HG03095 (cell line): ENCODE measurements around the gene ZBTB18.
"Not testable (repeated sequence)": the region's sequence is repeated elsewhere in the genome, so short reads cannot be mapped to it uniquely, and the experiment has no call there.

Experiments
- ATAC-seq: cut with Tn5 transposase; IDR thresholded peaks from one replicate; pipeline ENCODE4 v1.9.1; 2021; ENCODE audit warnings: moderate library complexity; ENCODE audit not compliant: unreplicated experiment

ZBTB18 gene

DNA sequence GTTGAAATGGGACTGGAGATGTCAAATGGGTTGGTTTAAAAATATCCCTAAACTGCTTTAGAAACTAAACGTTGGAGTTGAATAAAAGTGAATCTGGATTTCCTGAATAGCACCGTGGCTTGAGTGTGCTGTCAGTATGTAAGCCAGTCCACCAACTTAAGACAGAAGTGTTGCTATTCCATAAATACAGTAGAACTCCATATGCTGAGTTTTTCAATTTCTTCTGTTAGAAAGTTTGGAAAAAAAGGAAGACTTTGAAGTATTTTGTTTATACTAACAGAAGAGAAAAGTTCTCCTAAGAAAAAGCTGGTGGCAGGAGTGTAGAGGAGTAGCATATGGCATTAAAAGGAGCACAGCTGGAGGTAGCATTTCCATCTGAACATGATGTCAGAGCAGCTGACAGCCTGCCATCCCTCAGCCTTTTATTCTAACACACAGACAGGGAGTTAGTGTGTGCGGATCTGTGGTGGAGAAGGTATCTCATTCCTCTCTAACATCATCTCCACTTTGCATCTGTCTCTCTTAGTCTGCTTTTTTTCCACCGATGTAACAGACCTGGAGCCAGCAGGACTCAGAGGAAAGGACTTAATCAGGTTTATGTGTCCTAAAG, at the start of gene ZBTB18:
Gene ZBTB18 (plus strand): TSS at position 449 of the 610 bp plus-strand sequence. CDS start 149 bp downstream, at position 598.
- ATAC-seq: no peak

DNA sequence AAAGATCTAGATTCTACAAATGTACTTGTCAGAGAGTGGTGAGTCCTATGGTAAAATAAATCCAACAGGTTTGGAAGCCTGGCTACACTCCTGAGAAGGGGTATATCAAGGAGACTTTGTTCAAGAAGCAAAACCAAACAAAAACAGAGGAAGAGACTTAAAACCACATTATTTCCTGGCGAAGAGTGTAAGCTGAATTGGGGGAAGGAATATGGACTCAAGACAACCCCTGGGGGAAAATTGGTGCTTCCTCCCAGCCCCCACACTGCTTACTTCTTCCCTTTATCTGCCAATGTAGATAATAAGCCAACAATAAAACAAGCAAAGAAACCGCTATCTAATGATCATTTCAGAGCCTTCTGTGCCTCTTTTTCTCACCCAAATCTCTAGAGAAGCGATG, 48.4 kb upstream of the ZBTB18 start:
- ATAC-seq: no peak

DNA sequence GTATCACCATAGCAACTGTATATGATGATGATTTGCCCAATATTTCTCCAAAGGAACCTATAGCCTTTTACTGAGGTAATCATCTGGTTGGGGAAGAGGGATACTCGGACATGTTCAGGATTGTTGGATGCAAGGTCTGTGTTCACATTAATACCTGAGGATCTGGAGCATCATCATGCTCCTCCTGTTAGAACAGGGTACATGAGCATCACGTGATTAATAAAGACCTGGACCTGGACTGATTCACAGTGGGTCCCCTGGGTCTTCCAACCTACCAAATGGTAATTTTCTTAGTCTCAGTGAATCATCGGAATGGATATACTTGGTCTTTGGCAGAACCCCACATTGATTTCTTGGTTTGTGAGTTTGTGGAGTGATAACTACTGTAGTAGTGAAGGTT, 45.6 kb upstream of the ZBTB18 start:
- ATAC-seq: no peak

DNA sequence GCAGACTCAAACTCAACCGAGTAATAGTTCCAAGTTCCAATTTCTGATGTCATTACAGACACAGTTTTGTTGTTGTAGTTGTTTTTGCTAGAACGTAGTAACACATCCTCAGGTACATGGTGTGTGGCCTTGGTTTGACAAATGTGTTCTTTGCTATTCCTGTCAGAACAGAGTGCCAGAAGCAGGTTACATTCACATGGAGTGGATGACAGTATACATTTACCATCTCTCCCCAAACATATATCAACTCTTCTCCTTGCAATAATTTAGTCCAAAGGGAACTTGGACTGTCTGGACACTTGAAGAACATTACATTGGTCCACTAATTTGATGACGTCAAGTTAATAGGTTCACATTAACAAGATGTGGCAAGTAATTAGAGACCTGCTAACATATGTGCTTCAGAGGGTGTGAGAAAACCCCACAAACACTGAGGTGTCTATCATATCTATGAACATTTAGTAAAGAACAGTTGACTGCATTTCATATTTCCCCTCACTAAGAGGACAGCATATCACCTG, 44.6 kb upstream of the ZBTB18 start:
- no peak for ATAC-seq

DNA sequence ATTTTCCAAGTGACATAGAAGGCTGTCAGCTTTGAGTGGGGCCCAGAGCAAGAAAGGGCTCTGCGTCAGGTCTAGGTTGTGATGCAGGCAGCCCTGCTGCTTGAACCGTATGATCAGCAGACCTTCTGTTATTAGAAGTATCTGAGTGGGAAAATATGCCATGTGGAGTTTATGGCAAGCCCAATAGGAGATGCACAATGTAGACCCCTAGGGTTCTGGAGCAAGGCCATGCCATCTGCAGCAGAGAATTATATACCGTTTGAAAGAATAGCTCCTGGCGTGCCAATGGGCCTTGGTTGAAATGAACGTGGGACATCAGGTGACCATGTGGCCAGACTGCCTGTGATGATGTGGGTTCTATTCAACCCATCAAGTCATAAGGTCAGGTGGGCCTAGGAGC, 44.1 kb upstream of the ZBTB18 start:
- no peak for ATAC-seq

DNA sequence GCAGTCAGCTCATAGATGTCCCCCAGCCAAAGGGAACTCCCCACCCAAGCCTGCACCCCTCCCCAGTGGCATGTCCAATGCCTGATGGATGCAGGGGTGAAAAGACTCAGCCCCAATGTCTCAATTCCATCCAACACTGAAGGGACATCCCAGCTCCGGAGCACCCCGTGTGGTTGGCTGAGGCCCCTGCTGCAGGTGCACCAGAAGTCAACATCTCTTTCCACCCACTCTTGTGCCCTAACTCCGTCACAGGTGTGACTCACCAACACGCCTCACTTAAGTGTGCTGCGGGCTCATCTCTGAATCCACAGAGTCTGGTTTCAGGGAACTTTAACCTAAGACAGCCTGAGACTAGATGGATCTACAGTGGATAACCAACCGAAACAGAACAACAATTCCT, 40.9 kb upstream of the ZBTB18 start:
- ATAC-seq: no peak

DNA sequence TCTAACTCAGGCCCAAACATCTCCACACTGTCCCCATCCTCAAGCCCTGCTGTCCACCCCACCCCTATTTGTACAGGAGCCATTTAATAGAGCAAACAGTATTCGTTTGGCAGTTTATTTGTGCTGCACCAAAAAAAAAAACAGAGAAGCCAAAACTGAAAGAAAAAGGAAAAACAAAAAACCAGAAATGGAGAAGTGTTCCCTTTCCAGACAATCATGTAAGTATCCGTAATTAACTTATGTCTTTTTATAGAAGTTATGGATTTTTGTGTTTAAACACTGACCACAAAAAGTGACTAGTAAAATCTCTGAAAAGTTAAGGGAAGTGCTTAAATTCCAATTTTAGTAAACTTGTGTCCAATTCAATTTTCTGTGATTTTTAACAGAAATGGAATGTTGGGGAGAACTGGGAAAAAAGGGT, 40.4 kb upstream of the ZBTB18 start:
- ATAC-seq: no peak

DNA sequence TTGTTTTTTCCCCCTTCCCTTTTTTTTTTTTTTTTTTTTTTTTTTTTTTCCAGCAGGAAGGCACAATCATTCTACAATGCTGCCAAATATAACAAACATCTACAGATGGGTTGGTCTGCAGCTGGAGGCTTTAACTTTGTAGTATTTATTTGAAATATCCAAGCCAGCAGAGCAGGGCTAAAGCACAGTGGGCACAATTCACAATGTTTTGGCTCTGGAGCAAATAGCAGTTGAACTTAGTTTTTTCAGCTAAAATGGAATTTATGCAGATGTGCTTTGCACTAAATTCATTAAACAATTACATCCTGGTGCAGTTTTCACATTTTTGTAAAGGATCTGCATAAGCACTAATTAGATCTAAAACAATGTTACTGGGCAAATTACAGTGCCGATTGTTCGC, 39.8 kb upstream of the ZBTB18 start:
- no peak for ATAC-seq

DNA sequence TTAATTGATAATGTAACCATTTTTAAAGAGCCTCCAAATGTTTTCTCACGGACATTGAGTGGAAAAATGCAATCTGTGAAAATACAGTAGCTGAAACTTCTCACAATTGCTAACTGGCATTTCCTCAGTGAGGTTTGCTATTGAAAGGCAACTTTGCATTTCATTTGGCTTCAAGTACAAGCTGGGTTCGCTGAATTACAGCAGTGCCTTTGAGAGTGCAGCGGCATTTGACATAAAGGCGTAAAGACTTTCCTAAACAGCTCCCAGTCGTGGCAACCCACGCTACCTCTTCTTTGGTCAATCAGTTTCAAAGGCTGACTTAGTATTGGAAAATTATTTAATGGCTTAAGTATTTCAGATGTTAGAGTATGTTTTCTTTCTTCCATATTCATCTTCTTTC, 39.3 kb upstream of the ZBTB18 start:
- no peak for ATAC-seq

DNA sequence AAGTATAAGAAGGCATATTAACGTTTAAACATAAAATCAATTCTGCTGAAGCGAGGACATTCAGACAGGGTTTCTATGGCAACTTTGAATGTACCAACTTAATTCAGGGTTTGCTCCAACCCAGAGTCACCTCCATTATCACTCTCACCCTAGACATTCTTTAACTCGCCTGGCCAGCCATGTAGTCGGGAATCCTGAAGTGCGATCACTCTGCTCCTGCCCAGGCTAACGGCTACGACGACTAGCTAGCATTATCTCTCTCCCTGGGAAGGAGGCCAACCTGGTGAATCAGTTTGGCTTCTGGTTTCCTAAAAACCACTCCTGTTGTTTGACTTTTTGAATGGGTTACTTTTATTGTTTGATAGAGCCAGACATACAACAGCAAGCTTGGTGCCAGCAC, 38.9 kb upstream of the ZBTB18 start:
- no peak for ATAC-seq

DNA sequence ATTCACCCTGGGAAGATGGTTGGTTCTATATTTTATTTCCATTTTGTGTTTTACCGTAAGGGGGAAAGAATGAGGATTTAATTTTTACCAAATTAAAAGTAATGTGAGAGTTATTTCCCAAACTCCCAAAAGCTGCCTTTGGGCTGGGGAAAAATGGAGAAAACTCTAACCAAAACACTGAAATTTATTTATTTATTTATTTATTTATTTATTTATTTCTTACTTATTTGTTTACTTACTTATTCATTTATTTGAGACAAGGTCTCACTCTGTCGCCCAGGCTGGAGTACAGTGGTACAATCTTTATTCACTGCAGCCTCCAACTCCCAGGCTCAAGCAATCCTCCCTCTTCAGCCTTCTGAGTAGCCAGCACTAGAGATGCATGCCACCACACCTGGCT, 38.0 kb upstream of the ZBTB18 start:
- ATAC-seq: no peak

DNA sequence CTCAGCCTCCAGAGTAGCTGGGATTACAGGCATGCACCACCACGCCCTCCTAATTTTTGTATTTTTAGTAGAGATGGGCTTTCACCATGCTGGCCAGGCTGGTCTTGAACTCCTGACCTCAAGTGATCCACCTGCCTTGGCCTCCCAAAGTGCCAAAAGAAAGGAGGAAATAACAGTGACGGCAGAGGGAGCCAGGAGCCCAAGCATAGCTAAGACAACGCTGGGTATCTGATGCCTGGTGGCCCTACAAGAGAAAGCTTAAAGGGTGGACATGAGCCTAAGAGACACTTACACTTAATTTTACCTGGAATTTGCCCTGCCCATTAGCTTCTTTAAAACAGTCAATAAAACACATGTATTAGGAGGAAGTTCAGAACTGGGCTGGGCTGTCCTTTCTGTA, 36.2 kb upstream of the ZBTB18 start:
- not testable (repeated sequence) for ATAC-seq

DNA sequence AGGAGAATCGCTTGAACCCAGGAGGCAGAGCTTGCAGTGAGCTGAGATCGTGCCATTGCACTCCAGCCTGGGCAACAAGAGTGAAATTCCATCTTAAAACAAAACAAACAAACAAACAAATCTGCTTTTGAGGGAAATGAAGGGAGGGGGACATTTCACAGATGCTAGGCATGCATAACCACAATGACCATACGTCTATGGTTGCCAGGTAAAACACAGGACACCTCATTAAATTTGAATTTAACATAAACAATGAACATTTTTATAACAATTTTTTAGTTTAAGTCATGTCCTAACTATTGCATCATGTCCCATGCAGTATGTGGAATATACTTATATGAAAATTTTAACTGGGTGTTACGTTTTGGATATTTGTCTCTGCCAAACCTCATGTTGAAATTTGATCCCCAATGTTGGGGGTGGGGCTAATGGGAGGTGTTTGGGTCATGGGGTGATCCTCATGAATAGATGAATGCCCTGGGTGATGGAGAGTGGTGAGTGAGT, 31.0 kb upstream of the ZBTB18 start:
- ATAC-seq: no peak

DNA sequence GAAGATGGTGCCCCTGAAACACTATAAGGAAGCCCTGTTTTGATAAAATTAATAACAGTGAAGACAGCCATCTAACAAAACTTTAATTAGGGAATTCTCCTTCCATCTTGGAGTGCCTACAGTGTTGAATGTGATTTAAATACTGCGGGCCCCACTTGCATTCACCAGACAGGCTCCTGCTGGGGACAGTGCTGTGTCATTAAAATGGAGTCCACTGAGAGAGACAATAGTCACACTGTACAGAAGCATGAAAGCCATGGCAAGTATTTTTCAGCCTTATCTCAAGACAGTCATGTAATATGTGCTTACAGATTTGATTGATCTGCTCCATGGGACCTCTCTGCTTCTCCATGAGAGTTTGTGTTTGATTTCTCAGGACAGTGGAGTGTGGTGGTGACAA, 29.7 kb upstream of the ZBTB18 start:
- no peak for ATAC-seq

DNA sequence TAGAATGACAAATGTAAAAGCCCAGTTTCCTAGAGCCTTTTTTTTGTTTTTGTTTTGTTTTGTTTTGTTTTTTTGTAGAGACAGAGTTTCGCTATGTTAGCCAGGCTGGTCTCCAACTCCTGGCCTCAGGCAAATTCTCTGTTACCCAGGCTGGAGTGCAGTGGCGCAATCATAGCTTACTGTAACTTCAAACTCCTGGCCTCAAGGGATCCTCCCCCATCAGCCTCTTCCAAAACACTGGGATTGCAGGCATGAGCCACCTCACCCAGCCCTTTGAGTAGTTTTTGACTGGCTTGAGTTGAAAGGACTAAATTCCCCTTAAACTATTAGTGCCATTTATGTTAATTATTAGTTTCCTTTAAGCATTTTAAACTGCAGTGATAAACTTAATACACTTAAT, 28.8 kb upstream of the ZBTB18 start:
- no peak for ATAC-seq

DNA sequence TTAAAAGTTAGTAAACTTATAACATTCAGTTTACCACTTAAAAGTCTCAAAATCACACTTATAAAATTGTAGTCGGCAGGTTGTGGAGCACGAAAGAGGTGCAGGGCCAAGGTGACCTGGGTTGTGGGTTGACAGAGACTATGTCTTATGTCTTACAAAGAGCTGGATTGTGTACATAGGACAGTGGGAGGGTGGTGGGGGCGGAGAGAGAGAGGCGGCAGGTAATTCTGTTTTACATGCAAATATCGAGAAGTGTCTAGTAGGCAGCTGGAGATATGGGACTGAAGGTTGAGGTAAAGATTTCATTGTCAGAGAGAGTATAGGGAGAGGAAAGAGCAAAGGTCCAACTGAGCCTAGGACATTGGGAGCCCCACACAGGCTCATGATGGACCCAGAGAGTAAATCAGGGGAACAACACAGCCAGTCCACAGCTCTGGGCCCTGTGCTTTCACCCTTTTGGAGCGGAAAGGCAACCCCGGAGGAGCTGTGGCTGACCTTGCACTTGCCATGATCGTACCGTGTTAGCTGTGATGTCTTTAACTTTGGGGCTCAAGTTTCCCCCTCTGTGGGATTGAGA, 28.1 kb upstream of the ZBTB18 start:
- no peak for ATAC-seq

DNA sequence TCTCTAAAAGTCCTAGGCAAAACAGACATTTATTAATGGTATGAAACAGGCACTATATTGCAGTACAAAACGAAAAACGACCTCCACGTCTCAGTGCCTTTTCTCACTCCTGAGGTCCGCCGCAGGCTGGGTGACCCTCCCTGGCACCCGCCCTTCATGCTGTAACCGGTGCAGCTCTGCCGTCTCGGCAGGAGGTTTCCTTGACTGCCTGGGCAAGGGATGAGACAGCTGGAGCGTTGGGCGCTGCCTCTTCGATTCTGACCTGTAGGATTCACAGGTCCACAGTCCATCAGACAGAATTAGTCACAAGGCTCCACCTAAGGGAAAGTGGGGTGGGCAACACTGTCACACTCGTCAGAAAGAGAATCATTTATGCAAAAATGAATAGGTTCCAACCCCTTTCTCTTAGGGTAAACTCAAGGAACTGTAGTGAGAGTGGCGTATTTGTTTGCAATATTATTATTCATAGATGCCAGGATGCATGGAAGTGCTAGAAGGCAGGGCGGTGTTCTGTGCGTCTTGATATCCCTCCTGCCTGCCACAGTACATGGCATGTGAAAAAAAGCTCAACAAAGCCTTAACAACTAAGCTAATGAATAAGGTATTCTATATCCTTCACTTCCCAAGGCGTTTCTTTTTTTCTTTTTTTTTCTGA, 23.5 kb upstream of the ZBTB18 start:
- no peak for ATAC-seq

DNA sequence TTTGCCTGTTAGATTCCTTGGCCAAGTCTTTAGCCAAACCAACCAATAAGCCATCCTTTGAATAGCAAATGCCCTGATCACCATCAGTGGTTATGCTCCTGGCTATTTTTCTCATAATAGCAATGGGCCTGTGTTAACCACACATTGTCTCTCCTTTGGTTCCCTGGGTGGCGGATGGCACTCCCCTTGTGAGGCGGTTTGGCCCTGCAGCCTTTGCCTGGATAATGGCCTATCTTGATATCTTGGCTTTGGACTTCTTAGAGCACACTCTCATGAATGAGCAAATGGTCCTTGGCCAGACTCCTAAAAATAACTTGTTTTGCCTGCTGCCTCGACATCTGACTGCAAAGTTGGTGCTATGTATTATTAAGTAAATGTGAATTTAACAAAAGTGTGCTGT, 22.4 kb upstream of the ZBTB18 start:
- ATAC-seq: no peak

DNA sequence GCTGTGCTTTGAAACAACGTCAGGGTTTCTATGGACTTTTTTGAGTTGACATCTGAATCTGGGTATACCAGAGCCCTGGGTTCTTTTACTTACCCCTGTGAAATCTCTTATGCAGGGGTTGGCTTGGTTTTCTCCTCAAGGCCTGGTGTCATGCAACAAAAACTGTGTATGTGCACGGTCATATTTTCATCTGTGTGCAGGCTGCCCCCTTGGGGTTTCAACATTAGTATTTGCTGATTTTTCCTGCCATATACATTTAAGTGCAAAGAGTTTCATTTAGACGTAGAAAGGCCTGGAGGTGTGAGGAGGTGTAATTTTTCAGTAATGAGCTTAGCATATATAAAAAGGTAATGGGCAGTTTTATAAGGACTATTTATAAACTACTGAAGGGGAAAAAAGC, 22.0 kb upstream of the ZBTB18 start:
- no peak for ATAC-seq

DNA sequence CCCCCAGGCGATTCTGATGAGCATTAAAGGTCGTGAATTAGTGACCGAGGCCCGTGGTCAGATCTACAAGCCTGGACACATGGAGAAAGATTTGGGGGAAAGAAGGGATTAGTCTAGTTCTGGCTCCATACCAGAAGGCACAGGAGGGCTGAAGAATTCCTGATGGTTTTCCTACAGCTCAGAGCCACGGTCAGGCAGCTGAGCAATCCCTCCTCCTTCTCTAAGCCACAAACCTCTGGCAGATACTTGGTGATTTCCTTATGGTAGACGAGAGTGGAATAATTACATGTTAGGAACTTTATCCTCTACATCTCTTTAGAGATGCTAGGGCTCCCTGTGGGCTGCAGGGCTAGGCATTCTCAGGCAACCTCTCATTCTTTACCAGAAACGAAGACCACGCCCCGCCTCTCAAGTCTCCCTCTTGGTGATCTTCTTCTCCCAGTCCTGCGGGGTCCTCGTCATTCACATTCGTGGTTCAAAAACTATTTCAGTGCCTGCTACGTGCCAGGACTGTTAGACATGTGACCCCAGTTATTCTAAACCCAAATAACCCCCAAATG, 20.5 kb upstream of the ZBTB18 start:
- ATAC-seq: no peak

DNA sequence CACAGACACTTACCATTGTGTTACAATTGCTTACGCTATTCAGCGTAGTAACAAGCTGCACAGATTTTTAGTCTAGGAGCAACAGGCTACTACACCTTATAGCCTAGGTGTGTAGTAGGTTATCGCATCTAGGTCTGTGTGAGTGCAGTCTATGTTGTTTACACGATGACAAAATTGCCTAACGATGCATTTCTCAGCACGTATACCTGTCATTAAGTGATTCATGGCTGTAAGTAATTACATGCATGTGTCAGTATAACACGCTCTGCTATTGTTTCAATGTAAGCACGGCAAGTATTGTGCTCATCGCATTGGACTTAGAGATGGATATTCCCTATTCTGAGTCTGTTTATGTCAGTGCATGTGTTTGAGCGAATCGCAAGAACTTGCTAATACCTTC, 15.7 kb upstream of the ZBTB18 start:
- no peak for ATAC-seq

DNA sequence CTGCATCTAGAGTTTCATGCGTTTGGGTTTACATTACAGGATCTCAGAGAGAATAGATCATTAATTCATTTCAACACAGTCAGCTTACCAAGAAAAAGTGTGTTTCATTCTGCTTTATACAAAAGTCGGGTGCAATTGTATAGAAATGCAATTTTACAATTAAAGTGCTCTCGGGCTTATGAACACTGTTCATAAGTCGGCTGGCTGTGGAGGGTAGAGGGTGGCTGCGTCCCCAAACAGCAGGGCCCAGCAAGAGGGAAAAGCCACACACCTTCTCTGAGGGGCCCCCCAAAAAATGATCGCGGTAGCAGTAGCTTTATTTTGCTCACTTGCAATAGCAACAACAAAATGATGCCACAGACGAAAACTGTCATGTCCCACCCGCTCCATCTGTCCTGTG, 13.8 kb upstream of the ZBTB18 start:
- no peak for ATAC-seq
